OCI-LY1 (cell line): ENCODE data around the gene MKX.

Experiments used
- EZH2 ChIP-seq: fragments of 200-600 bp; sonication (generic), shearing (Covaris generic); IDR thresholded peaks from 2 replicates; pipeline ENCODE4 v1.8.0; 2017; ENCODE audit warnings: borderline replicate concordance, mixed run types, mild to moderate bottlenecking, antibody characterized with exemption, low read length, moderate library complexity, mixed read lengths
- TF ChIP-seq, protein P1 (sequence below): fragments of 200-600 bp; sonication (generic), shearing (Covaris generic); IDR thresholded peaks from 2 replicates; pipeline ENCODE4 v1.5.1; 2017; ENCODE audit warnings: mild to moderate bottlenecking, antibody characterized with exemption, low read length, moderate library complexity, mixed read lengths

DNA sequence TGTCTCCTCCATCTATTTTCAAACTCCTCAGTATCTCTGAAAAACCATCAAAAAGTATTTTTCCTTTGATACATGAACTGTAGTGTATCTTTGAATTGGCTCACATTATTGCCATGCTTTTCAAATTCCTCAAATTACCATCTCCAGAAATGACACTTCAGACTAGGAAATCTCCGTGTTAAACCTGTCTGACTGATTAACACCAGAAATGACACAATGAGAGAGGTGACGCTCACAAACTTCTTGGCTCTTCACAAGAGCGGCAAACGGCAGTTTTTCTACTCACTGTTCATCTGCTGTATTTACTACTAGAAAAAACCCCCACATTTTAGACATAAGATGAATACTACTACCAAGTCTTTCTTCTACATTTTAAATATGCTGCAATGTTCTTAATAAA is 56.6 kb downstream of the MKX start:
- TF ChIP-seq, protein P1, sequence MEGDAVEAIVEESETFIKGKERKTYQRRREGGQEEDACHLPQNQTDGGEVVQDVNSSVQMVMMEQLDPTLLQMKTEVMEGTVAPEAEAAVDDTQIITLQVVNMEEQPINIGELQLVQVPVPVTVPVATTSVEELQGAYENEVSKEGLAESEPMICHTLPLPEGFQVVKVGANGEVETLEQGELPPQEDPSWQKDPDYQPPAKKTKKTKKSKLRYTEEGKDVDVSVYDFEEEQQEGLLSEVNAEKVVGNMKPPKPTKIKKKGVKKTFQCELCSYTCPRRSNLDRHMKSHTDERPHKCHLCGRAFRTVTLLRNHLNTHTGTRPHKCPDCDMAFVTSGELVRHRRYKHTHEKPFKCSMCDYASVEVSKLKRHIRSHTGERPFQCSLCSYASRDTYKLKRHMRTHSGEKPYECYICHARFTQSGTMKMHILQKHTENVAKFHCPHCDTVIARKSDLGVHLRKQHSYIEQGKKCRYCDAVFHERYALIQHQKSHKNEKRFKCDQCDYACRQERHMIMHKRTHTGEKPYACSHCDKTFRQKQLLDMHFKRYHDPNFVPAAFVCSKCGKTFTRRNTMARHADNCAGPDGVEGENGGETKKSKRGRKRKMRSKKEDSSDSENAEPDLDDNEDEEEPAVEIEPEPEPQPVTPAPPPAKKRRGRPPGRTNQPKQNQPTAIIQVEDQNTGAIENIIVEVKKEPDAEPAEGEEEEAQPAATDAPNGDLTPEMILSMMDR: no peak
- no peak for TF ChIP-seq EZH2
